Keratinocyte (primary cell): ENCODE measurements around the gene AARS2. TPM values are rescaled to one million over a fixed set of nuclear protein-coding genes. Genes with fewer than 3 reads are reported as not detected.

ENCODE experiments used
- DNase-seq: peaks from one replicate; pipeline ENCODE4 v3.0.0-alpha.2; 2011; ENCODE audit warnings: low read depth, missing footprints, low spot score
- FAIRE-seq: peaks from 2 replicates; lab custom pipeline; 2011; peaks lifted over from hg19 to GRCh38; lab: Jason Lieb, UNC
- H2AFZ ChIP-seq: 2 replicates; pipeline ENCODE4 v1.6.0; 2012; ENCODE audit warnings: low read length, control low read depth, inconsistent platforms; ENCODE audit not compliant: control insufficient read depth
- H3K27ac ChIP-seq: 2 replicates; pipeline ENCODE4 v1.5.1; 2011; ENCODE audit warnings: low read length; ENCODE audit not compliant: control insufficient read depth, insufficient read depth
- H3K27me3 ChIP-seq: 3 replicates; pipeline ENCODE4 v1.6.0; 2011; ENCODE audit warnings: low read length; ENCODE audit not compliant: control insufficient read depth, insufficient read depth; ENCODE audit errors: extremely low read depth
- H3K36me3 ChIP-seq, 2 experiments: 2 replicates in 1 of 2; 3 replicates in 1 of 2; pipeline ENCODE4 v1.5.1; 2011; ENCODE audit warnings: low read length in 2 of 2, mild to moderate bottlenecking in 1 of 2; ENCODE audit not compliant: control insufficient read depth in 2 of 2, insufficient read depth in 2 of 2; ENCODE audit errors: extremely low read depth in 1 of 2
- H3K4me1 ChIP-seq: 3 replicates; pipeline ENCODE4 v1.5.1; 2011; ENCODE audit warnings: low read length; ENCODE audit not compliant: control insufficient read depth, insufficient read depth; ENCODE audit errors: extremely low read depth
- H3K4me2 ChIP-seq: 3 replicates; pipeline ENCODE4 v1.6.0; 2011; ENCODE audit warnings: low read depth, low read length; ENCODE audit not compliant: control insufficient read depth, insufficient read depth; ENCODE audit errors: extremely low read depth
- H3K4me3 ChIP-seq, 3 experiments: fragments of 200-600 bp in 1 of 3; sonication (generic) in 1 of 3; 2 replicates in 2 of 3; 3 replicates in 1 of 3; pipeline ENCODE4 v1.5.1; 2011 to 2016; ENCODE audit warnings: low read length in 3 of 3, mild to moderate bottlenecking in 3 of 3, control low read depth in 2 of 3, inconsistent platforms in 1 of 3, low read depth in 1 of 3, mixed read lengths in 1 of 3, mixed run types in 1 of 3, moderate library complexity in 1 of 3; ENCODE audit not compliant: control insufficient read depth in 2 of 3, insufficient read depth in 2 of 3; ENCODE audit errors: extremely low read depth in 1 of 3
- H3K79me2 ChIP-seq: 2 replicates; pipeline ENCODE4 v1.6.0; 2012; ENCODE audit warnings: low read length; ENCODE audit not compliant: control insufficient read depth, insufficient read depth
- H3K9ac ChIP-seq: 3 replicates; pipeline ENCODE4 v1.6.0; 2011; ENCODE audit warnings: low read length; ENCODE audit not compliant: control insufficient read depth, insufficient read depth; ENCODE audit errors: extremely low read depth
- H3K9me1 ChIP-seq: 3 replicates; pipeline ENCODE4 v1.6.0; 2011; ENCODE audit warnings: low read length; ENCODE audit not compliant: control insufficient read depth, insufficient read depth; ENCODE audit errors: extremely low read depth
- H3K9me3 ChIP-seq: 2 replicates; pipeline ENCODE4 v1.5.1; 2012; ENCODE audit warnings: low read depth, low read length; ENCODE audit not compliant: control insufficient read depth
- H4K20me1 ChIP-seq: 3 replicates; pipeline ENCODE4 v1.6.0; 2011; ENCODE audit warnings: low read length; ENCODE audit not compliant: control insufficient read depth, insufficient read depth; ENCODE audit errors: extremely low read depth
- EZH2 ChIP-seq: IDR thresholded peaks from one replicate; pipeline ENCODE4 v1.6.1; 2012; ENCODE audit warnings: inconsistent platforms, mild to moderate bottlenecking, low read length, moderate library complexity
- dilution Hi-C: fragments of 300-500 bp; cut with MboI; formaldehyde crosslinking; loops from one replicate; pipeline ENCODE4 v1.7.0; 2020; ENCODE audit warnings: low sequenced_read_pairs; ENCODE audit not compliant: extremely low pct_ligation_motif_present
- polyA plus RNA-seq, 5 experiments: library from polyadenylated mRNA; depleted of rRNA in 3 of 5; stranded (reverse) in 3 of 5; stranded (forward) in 1 of 5; unstranded in 1 of 5; fragments of >200 nt; gene quantifications; 1 replicate in 1 of 5; 2 replicates in 3 of 5; 3 replicates in 1 of 5; pipeline versions ENCODE4 v1.2.1 to v1.2.3, GENCODE V29; 2011 to 2012; ENCODE audit warnings: missing spikeins in 2 of 5, low read depth in 1 of 5, low replicate concordance in 1 of 5
- TF ChIP-seq, protein P1 (sequence below), 3 experiments: IDR thresholded peaks in 1 of 3; conservative IDR thresholded peaks in 1 of 3; optimal IDR thresholded peaks in 1 of 3; 2 replicates in 2 of 3; 3 replicates in 1 of 3; pipeline versions ENCODE3 to v1.5.1; 2011; ENCODE audit warnings: low read length in 3 of 3, mild to moderate bottlenecking in 3 of 3, moderate library complexity in 2 of 3, control low read depth in 1 of 3, inconsistent platforms in 1 of 3; ENCODE audit not compliant: insufficient read depth in 2 of 3; ENCODE audit errors: extremely low read depth in 1 of 3

AARS2 gene
- polyA plus RNA-seq, 1 donor (not counting 4 experiments of a cell fraction or from before 2014, with no cell fraction given): 5.8 TPM

DNA sequence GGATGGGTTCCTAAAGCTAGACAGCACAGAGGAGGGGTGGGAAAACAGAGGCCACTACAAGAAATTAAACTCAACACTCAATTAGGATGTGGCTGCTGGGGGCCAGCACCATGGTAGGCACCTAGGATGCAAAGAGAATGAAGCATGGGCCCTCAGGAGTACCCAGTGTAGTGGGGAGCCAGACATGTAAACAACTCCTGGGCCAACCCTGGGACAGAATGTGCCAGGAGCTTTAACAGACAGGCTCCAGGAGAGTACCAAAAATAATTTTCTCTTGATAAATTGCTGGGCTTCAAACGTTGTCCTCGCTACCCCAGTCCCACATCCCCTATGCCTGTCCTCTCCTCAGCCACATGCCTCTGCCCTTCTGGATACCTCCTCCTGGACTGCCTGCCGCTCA is 41.2 kb downstream of the AARS2 start:
- Histone ChIP-seq H3K9me1 (no peaks in the 10 kb centered on the region), H3K36me3 (no peaks in the 10 kb centered on the region), H3K9ac (no peak overlapping the region), H3K9me3 (no peaks in the 10 kb centered on the region), H3K4me1 (peaks cover 7% of the 10 kb centered on the region), H3K4me2 (no peak overlapping the region), H4K20me1 (peaks cover 3% of the 10 kb centered on the region), H3K27me3 (peaks cover 68% of the 10 kb centered on the region), H3K4me3 (no peak overlapping the region), H3K79me2 (no peaks in the 10 kb centered on the region), H2AFZ (no peak overlapping the region), H3K27ac (no peak overlapping the region)
- FAIRE-seq (no peak), DNase-seq (no peak)
- dilution Hi-C loops: no loop called here
- no peak for TF ChIP-seq EZH2
- TF ChIP-seq, protein P1, sequence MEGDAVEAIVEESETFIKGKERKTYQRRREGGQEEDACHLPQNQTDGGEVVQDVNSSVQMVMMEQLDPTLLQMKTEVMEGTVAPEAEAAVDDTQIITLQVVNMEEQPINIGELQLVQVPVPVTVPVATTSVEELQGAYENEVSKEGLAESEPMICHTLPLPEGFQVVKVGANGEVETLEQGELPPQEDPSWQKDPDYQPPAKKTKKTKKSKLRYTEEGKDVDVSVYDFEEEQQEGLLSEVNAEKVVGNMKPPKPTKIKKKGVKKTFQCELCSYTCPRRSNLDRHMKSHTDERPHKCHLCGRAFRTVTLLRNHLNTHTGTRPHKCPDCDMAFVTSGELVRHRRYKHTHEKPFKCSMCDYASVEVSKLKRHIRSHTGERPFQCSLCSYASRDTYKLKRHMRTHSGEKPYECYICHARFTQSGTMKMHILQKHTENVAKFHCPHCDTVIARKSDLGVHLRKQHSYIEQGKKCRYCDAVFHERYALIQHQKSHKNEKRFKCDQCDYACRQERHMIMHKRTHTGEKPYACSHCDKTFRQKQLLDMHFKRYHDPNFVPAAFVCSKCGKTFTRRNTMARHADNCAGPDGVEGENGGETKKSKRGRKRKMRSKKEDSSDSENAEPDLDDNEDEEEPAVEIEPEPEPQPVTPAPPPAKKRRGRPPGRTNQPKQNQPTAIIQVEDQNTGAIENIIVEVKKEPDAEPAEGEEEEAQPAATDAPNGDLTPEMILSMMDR (optimal IDR thresholded peaks at IDR 0.05 in 1 of 3, IDR thresholded peaks at IDR 0.05 in 1 of 3, conservative IDR thresholded peaks at IDR 0.05 in 1 of 3; ENCODE audit: extremely low read depth in 1 of 3, insufficient read depth in 2 of 3, low read length in 3 of 3): no peak

DNA sequence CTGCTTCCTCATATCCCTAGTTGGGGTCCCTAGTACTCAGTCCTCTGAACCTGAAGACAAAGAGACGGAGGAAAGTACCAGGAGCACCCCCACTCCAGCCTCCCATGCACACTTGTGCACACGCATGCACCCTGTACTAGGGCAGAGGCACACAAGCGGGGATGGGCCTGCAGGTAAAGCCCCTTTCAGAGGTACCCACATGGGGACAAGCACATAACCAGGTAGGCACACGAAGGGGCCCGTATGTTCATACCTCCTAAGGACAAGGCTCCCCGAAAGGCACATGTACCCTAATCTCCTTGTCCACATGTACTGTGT is 41.8 kb downstream of the AARS2 start:
- Histone ChIP-seq H3K36me3 (no peaks in the 10 kb centered on the region), H3K4me1 (peaks cover 7% of the 10 kb centered on the region), H3K4me3 (no peak overlapping the region), H4K20me1 (peaks cover 3% of the 10 kb centered on the region), H3K9ac (no peak overlapping the region), H3K9me1 (no peaks in the 10 kb centered on the region), H3K27me3 (peaks cover 62% of the 10 kb centered on the region), H3K9me3 (no peaks in the 10 kb centered on the region), H2AFZ (no peak overlapping the region), H3K27ac (no peak overlapping the region), H3K4me2 (no peak overlapping the region), H3K79me2 (no peaks in the 10 kb centered on the region)
- dilution Hi-C loops: no loop called here
- no peak for DNase-seq
- no peak for FAIRE-seq
- peak; percentile 78 for TF ChIP-seq EZH2
- TF ChIP-seq, protein P1 (optimal IDR thresholded peaks at IDR 0.05 in 1 of 3, IDR thresholded peaks at IDR 0.05 in 1 of 3, conservative IDR thresholded peaks at IDR 0.05 in 1 of 3; ENCODE audit: extremely low read depth in 1 of 3, insufficient read depth in 2 of 3, low read length in 3 of 3): no peak
